ENCODE results near the gene PIK3R3.

Gene PIK3R3

GRCh38 chr1:46053734-46054133 is 78.7 kb downstream of the PIK3R3 start:
- in situ Hi-C loops (cut with MboI; ENCODE audit: low sequenced_read_pairs, unreplicated experiment): no loop called here
- no peak for DNase-seq (ENCODE audit: low spot score)
- no peak for TF ChIP-seq CTCF (IDR thresholded peaks at IDR 0.05; ENCODE audit: borderline replicate concordance, control extremely low read depth, extremely low read depth, insufficient read depth, missing control alignments)

- in situ Hi-C loops (cut with MboI; ENCODE audit: low sequenced_read_pairs, unreplicated experiment): no loop called here
- DNase-seq (ENCODE audit: low spot score): no peak
- no peak for TF ChIP-seq CTCF (IDR thresholded peaks at IDR 0.05; ENCODE audit: borderline replicate concordance, control extremely low read depth, extremely low read depth, insufficient read depth, missing control alignments)
Measured at GRCh38 chr1:46044116-46044515, 88.3 kb downstream of the PIK3R3 start.

GRCh38 chr1:46043458-46044017 is 88.9 kb downstream of the PIK3R3 start:
- in situ Hi-C loops (cut with MboI; ENCODE audit: low sequenced_read_pairs, unreplicated experiment): no loop called here
- TF ChIP-seq CTCF (IDR thresholded peaks at IDR 0.05; ENCODE audit: borderline replicate concordance, control extremely low read depth, extremely low read depth, insufficient read depth, missing control alignments): no peak
- peak; percentile 40 for DNase-seq (ENCODE audit: low spot score)

- TF ChIP-seq CTCF (IDR thresholded peaks at IDR 0.05; ENCODE audit: borderline replicate concordance, control extremely low read depth, extremely low read depth, insufficient read depth, missing control alignments): no peak
- in situ Hi-C loops (cut with MboI; ENCODE audit: low sequenced_read_pairs, unreplicated experiment): no loop called here
- DNase-seq (ENCODE audit: low spot score): no peak
Measured at GRCh38 chr1:46041974-46042373, 90.5 kb downstream of the PIK3R3 start.

GRCh38 chr1:46041551-46041950 is 90.9 kb downstream of the PIK3R3 start:
- in situ Hi-C loops (cut with MboI; ENCODE audit: low sequenced_read_pairs, unreplicated experiment): no loop called here
- TF ChIP-seq CTCF (IDR thresholded peaks at IDR 0.05; ENCODE audit: borderline replicate concordance, control extremely low read depth, extremely low read depth, insufficient read depth, missing control alignments): no peak
- DNase-seq (ENCODE audit: low spot score): no peak

- in situ Hi-C loops (cut with MboI; ENCODE audit: low sequenced_read_pairs, unreplicated experiment): loop anchor here (5.0 kb wide), 1 partner anchor 138 kb away; the partner anchor contains the start of genes P3R3URF and TSPAN1
- no peak for DNase-seq (ENCODE audit: low spot score)
- no peak for TF ChIP-seq CTCF (IDR thresholded peaks at IDR 0.05; ENCODE audit: borderline replicate concordance, control extremely low read depth, extremely low read depth, insufficient read depth, missing control alignments)
Measured at GRCh38 chr1:46039571-46040052, 92.8 kb downstream of the PIK3R3 start.
